ENCODE results near the gene RAD51B. TPM values are rescaled to one million over a fixed set of nuclear protein-coding genes. Genes with fewer than 3 reads are reported as not detected.

Gene RAD51B
- total RNA-seq, 2 donors from 2014 or later = 22.8 to 33.8 TPM

- TF ChIP-seq, protein P1, sequence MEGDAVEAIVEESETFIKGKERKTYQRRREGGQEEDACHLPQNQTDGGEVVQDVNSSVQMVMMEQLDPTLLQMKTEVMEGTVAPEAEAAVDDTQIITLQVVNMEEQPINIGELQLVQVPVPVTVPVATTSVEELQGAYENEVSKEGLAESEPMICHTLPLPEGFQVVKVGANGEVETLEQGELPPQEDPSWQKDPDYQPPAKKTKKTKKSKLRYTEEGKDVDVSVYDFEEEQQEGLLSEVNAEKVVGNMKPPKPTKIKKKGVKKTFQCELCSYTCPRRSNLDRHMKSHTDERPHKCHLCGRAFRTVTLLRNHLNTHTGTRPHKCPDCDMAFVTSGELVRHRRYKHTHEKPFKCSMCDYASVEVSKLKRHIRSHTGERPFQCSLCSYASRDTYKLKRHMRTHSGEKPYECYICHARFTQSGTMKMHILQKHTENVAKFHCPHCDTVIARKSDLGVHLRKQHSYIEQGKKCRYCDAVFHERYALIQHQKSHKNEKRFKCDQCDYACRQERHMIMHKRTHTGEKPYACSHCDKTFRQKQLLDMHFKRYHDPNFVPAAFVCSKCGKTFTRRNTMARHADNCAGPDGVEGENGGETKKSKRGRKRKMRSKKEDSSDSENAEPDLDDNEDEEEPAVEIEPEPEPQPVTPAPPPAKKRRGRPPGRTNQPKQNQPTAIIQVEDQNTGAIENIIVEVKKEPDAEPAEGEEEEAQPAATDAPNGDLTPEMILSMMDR (conservative IDR thresholded peaks at IDR 0.05) = no peak
- no peak for DNase-seq
- Histone ChIP-seq H3K9ac (ENCODE audit: extremely low read depth, low read length, poor library complexity, severe bottlenecking) (no peak overlapping the region), H3K36me3 (ENCODE audit: control insufficient read depth, insufficient read depth, low read length) (no peaks in the 10 kb centered on the region), H3K4me3 (ENCODE audit: low read length) (no peak overlapping the region), H3K4me1 (ENCODE audit: control insufficient read depth, insufficient read depth, low read length) (no peaks in the 10 kb centered on the region), H3K27ac (ENCODE audit: low read depth, low read length) (no peak overlapping the region), H3K27me3 (ENCODE audit: control insufficient read depth, insufficient read depth, low read length, poor library complexity, severe bottlenecking) (no peaks in the 10 kb centered on the region), H3K9me3 (ENCODE audit: control insufficient read depth, low read length) (no peaks in the 10 kb centered on the region)
- no peaks in the 10 kb centered on the region for H3K9me3 Mint-ChIP-seq
- H3K27ac Mint-ChIP-seq = no peak overlapping the region
- H3K4me3 Mint-ChIP-seq = no peak overlapping the region
- H3K4me1 Mint-ChIP-seq = no peaks in the 10 kb centered on the region
- H3K36me3 Mint-ChIP-seq (ENCODE audit: low read depth) = no peaks in the 10 kb centered on the region
- H3K27me3 Mint-ChIP-seq (ENCODE audit: insufficient read depth) = no peaks in the 10 kb centered on the region
- WGBS, 2 experiments (ENCODE audit: insufficient coverage in 1 of 2, insufficient read length in 1 of 2) = 83 to 95% methylated on average over 1 to 4 of the region's 4 CpGs
Measured at GRCh38 chr14:67916430-67916829, 96.9 kb downstream of the RAD51B start.

DNA sequence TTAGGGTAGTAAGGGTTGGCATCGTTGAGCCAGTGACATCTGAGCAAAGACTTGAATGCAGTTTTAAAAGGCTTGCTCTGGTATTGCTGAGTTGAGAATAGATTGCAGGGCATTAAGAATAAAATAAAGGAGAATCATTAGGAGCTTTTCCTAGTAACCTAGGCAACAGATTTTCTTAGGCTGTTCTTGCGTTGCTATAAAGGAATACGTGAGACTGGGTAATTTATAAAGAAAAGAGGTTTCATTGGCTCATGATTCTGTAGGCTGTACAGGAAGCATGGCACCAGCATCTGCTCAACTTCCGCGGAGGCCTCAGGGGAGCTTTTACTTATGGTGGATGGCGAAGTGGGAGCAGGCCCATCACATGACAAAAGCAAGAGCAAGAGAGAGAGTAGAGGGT is 97.4 kb downstream of the RAD51B start:
- WGBS, 2 experiments (ENCODE audit: insufficient coverage in 1 of 2, insufficient read length in 1 of 2) = 88 to 94% methylated on average over 4 to 6 of the region's 6 CpGs
- no peak for DNase-seq
- no peaks in the 10 kb centered on the region for H3K27me3 Mint-ChIP-seq (ENCODE audit: insufficient read depth)
- Histone ChIP-seq H3K4me3 (ENCODE audit: low read length) (no peak overlapping the region), H3K9me3 (ENCODE audit: control insufficient read depth, low read length) (no peaks in the 10 kb centered on the region), H3K9ac (ENCODE audit: extremely low read depth, low read length, poor library complexity, severe bottlenecking) (no peak overlapping the region), H3K4me1 (ENCODE audit: control insufficient read depth, insufficient read depth, low read length) (no peaks in the 10 kb centered on the region), H3K27ac (ENCODE audit: low read depth, low read length) (no peak overlapping the region), H3K27me3 (ENCODE audit: control insufficient read depth, insufficient read depth, low read length, poor library complexity, severe bottlenecking) (no peaks in the 10 kb centered on the region), H3K36me3 (ENCODE audit: control insufficient read depth, insufficient read depth, low read length) (no peaks in the 10 kb centered on the region)
- no peaks in the 10 kb centered on the region for H3K4me1 Mint-ChIP-seq
- no peak overlapping the region for H3K4me3 Mint-ChIP-seq
- no peaks in the 10 kb centered on the region for H3K9me3 Mint-ChIP-seq
- TF ChIP-seq, protein P1 (conservative IDR thresholded peaks at IDR 0.05) = no peak
- H3K36me3 Mint-ChIP-seq (ENCODE audit: low read depth) = no peaks in the 10 kb centered on the region
- no peak overlapping the region for H3K27ac Mint-ChIP-seq

- H3K4me3 ChIP-seq (ENCODE audit: low read length) = no peak overlapping the region
- Mint-ChIP-seq H3K36me3 (ENCODE audit: low read depth) (no peaks in the 10 kb centered on the region), H3K4me3 (no peak overlapping the region), H3K27ac (no peak overlapping the region), H3K4me1 (no peaks in the 10 kb centered on the region), H3K9me3 (no peaks in the 10 kb centered on the region), H3K27me3 (ENCODE audit: insufficient read depth) (no peaks in the 10 kb centered on the region)
- TF ChIP-seq, protein P1 (conservative IDR thresholded peaks at IDR 0.05) = no peak
- no peaks in the 10 kb centered on the region for H3K27me3 ChIP-seq (ENCODE audit: control insufficient read depth, insufficient read depth, low read length, poor library complexity, severe bottlenecking)
- no peak overlapping the region for H3K9ac ChIP-seq (ENCODE audit: extremely low read depth, low read length, poor library complexity, severe bottlenecking)
- DNase-seq = no peak
- H3K36me3 ChIP-seq (ENCODE audit: control insufficient read depth, insufficient read depth, low read length) = no peaks in the 10 kb centered on the region
- H3K4me1 ChIP-seq (ENCODE audit: control insufficient read depth, insufficient read depth, low read length) = no peaks in the 10 kb centered on the region
- no peaks in the 10 kb centered on the region for H3K9me3 ChIP-seq (ENCODE audit: control insufficient read depth, low read length)
- H3K27ac ChIP-seq (ENCODE audit: low read depth, low read length) = no peak overlapping the region
Measured at GRCh38 chr14:67918838-67919237, 99.3 kb downstream of the RAD51B start.

Measured in endodermal cell (in vitro differentiated cells).